Airway epithelial cell (primary cell): ENCODE data around the gene DCUN1D3. TPM values are rescaled to one million over a fixed set of nuclear protein-coding genes. Genes with fewer than 3 reads are reported as not detected.

Experiments
- total RNA-seq: library from RNA; depleted of rRNA; stranded (reverse); fragments of >200 nt; gene quantifications from 2 replicates; pipeline ENCODE4 v1.2.3, GENCODE V29; 2015

DCUN1D3 gene, protein sequence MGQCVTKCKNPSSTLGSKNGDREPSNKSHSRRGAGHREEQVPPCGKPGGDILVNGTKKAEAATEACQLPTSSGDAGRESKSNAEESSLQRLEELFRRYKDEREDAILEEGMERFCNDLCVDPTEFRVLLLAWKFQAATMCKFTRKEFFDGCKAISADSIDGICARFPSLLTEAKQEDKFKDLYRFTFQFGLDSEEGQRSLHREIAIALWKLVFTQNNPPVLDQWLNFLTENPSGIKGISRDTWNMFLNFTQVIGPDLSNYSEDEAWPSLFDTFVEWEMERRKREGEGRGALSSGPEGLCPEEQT
- 9.6 TPM in 2 replicates for total RNA-seq

GRCh38 chr16:20900299-20901067, at the start of gene DCUN1D3, which contains the start of gene LYRM1:
Gene DCUN1D3, minus strand, starts transcription at chr16:20900358. Its CDS starts 37,820 bp downstream, at chr16:20862538.
Gene LYRM1, plus strand, starts transcription at chr16:20900771. Its CDS starts 14,785 bp downstream, at chr16:20915556.

DNA sequence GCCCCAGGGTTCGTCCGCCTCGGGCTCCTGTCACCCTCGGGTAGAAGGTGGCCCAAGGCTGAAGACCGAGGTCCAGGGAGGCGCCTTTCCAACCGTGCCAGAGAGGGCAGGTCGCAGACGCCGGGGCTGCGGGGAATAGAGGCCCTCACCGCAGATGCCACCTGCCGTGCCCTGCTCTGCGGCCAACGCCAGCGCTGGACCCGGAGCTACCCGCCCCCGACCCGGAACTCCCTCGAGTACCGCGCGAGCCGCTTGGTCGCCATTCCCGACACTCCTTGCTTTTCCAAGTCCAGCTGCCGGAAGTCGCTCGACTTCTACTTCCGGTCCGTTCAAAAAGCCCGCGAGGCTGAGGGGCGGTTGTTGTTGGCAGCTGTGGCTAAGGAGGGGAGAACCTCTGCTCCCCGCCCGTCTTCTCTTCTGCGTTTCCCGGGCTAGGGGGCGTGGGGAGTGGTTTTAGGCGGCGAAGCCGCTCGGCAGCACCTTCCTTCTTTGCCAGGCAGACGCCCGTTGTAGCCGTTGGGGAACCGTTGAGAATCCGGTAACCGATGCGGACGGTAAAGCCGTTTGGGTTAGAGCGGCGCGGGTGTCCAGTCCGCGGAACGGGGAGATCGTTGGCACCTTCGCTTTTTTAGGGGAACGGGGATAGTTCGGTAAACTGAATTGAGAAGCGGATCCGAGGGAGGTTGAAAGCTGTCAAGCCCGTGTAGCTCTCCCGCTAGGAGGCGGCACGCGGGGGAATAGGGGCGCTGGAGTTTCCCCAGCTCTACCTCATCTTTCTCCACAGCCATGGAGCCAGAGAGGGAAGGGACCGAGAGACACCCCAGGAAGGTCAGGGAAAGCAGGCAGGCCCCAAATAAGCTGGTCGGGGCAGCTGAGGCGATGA, 93.7 kb downstream of the DCUN1D3 start, which contains the start of the genes ERI2 and REXO5:
TSS of gene ERI2 (minus strand) at position 305 of the 883 bp plus-strand sequence. CDS start at position 263, 42 bp downstream.
TSS of gene REXO5 (plus strand) at position 360 of the 883 bp plus-strand sequence. CDS start at position 787, 427 bp downstream.

Other genes starting within 250 kb of the DCUN1D3 start
- gene ACSM1, start 202.7 kb downstream of the DCUN1D3 start, total RNA-seq, result not detected in 2 replicates
- gene THUMPD1, start 158.5 kb downstream of the DCUN1D3 start, total RNA-seq, result 23.3 and 43.2 TPM in 2 replicates
- 0.88 and 1.1 TPM in 2 replicates for gene ACSM3, start 136.3 kb downstream of the DCUN1D3 start, total RNA-seq
- 17.0 and 26.8 TPM in 2 replicates for gene ERI2, start 93.9 kb downstream of the DCUN1D3 start, total RNA-seq
- 4.2 and 9.8 TPM in 2 replicates for gene REXO5, start 93.8 kb downstream of the DCUN1D3 start, total RNA-seq
- 14.1 and 25.3 TPM in 2 replicates for gene LYRM1, start 413 bp upstream of the DCUN1D3 start, total RNA-seq